LHCN-M2 (cell line): Measurements from ENCODE around the gene SPPL2C. TPM values are rescaled to one million over a fixed set of nuclear protein-coding genes. Genes with fewer than 3 reads are reported as not detected.

ENCODE experiments used
- DNase-seq: peaks from one replicate; pipeline ENCODE4 v3.0.0-alpha.2; 2012; ENCODE audit warnings: low read depth
- total RNA-seq: library from RNA; depleted of rRNA; stranded (reverse); fragments of >200 nt; gene quantifications from 2 replicates; pipeline ENCODE4 v1.2.3, GENCODE V29; 2014; rRNA removed

Gene SPPL2C
- total RNA-seq, 1 experiment from 2014 or later, result not detected

GRCh38 chr17:45874151-45874550, 29.5 kb downstream of the SPPL2C start:
- no peak for DNase-seq

GRCh38 chr17:45876539-45876938, 31.9 kb downstream of the SPPL2C start:
- no peak for DNase-seq

- DNase-seq, result no peak
Measured at GRCh38 chr17:45877467-45877866, 32.8 kb downstream of the SPPL2C start.

- DNase-seq, result no peak
Measured at GRCh38 chr17:45883063-45883462, 38.4 kb downstream of the SPPL2C start.

- DNase-seq, result no peak
Measured at GRCh38 chr17:45886852-45887251, 42.2 kb downstream of the SPPL2C start.

GRCh38 chr17:45888392-45888791, 43.7 kb downstream of the SPPL2C start:
- DNase-seq, result no peak

- DNase-seq, result no peak
Measured at GRCh38 chr17:45889579-45889978, 44.9 kb downstream of the SPPL2C start.

- no peak for DNase-seq
Measured at GRCh38 chr17:45893725-45894021, 49.0 kb downstream of the SPPL2C start.

- peak; percentile 49 for DNase-seq
Measured at GRCh38 chr17:45894022-45894784, 49.5 kb downstream of the SPPL2C start, which contains the start of gene MAPT. TSS of gene MAPT (plus strand) at chr17:45894554. CDS start at chr17:45962338, 67,784 bp downstream.

- DNase-seq, result no peak
Measured at GRCh38 chr17:45895304-45895968, 50.8 kb downstream of the SPPL2C start.

GRCh38 chr17:45895969-45896785, 51.5 kb downstream of the SPPL2C start:
- DNase-seq, result no peak

Other genes starting within 250 kb of the SPPL2C start
- not detected in 2 replicates for gene CRHR1, start 60.6 kb upstream of the SPPL2C start, total RNA-seq
- gene MAPT, start 49.7 kb downstream of the SPPL2C start, total RNA-seq, result 0.06 TPM in 1 of 2 replicates, not detected in the other
- not detected in 2 replicates for gene STH, start 154.4 kb downstream of the SPPL2C start, total RNA-seq